ENCODE results near the gene UAP1.
A peak's percentile ranks its signal among the peaks of the same experiment; 100 is the strongest.

The UAP1 gene

GRCh38 chr1:162561616-162562469 lies at the start of gene UAP1:
TSS of gene UAP1 (plus strand) at chr1:162561722. CDS start at chr1:162566069, 4,347 bp downstream.
- TF ChIP-seq CTCF (IDR thresholded peaks at IDR 0.05; ENCODE audit: low read depth, low read length): no peak
- peak; percentile 42 for DNase-seq (ENCODE audit: low read depth, low spot score)
- H3K4me3 ChIP-seq (ENCODE audit: low read depth, low read length): peak within 1 kb of the TSS; percentile 85
- in situ Hi-C loops (cut with HindIII; ENCODE audit: low sequenced_read_pairs): no loop called here

GRCh38 chr1:162527314-162527713 lies 34.2 kb upstream of the UAP1 start:
- in situ Hi-C loops (cut with HindIII; ENCODE audit: low sequenced_read_pairs): no loop called here
- DNase-seq (ENCODE audit: low read depth, low spot score): no peak
- no peak for TF ChIP-seq CTCF (IDR thresholded peaks at IDR 0.05; ENCODE audit: low read depth, low read length)
- H3K4me3 ChIP-seq (ENCODE audit: low read depth, low read length): no peak overlapping the region

GRCh38 chr1:162530307-162530987 lies 31.1 kb upstream of the UAP1 start:
- in situ Hi-C loops (cut with HindIII; ENCODE audit: low sequenced_read_pairs): no loop called here
- TF ChIP-seq CTCF (IDR thresholded peaks at IDR 0.05; ENCODE audit: low read depth, low read length): no peak
- DNase-seq (ENCODE audit: low read depth, low spot score): no peak
- no peak overlapping the region for H3K4me3 ChIP-seq (ENCODE audit: low read depth, low read length)

GRCh38 chr1:162530988-162531319 lies 30.6 kb upstream of the UAP1 start:
- no peak for TF ChIP-seq CTCF (IDR thresholded peaks at IDR 0.05; ENCODE audit: low read depth, low read length)
- no peak overlapping the region for H3K4me3 ChIP-seq (ENCODE audit: low read depth, low read length)
- in situ Hi-C loops (cut with HindIII; ENCODE audit: low sequenced_read_pairs): no loop called here
- no peak for DNase-seq (ENCODE audit: low read depth, low spot score)

- no peak for DNase-seq (ENCODE audit: low read depth, low spot score)
- in situ Hi-C loops (cut with HindIII; ENCODE audit: low sequenced_read_pairs): no loop called here
- TF ChIP-seq CTCF (IDR thresholded peaks at IDR 0.05; ENCODE audit: low read depth, low read length): no peak
- H3K4me3 ChIP-seq (ENCODE audit: low read depth, low read length): no peak overlapping the region
Observed at GRCh38 chr1:162535501-162535900, 26.0 kb upstream of the UAP1 start.

- no peak for TF ChIP-seq CTCF (IDR thresholded peaks at IDR 0.05; ENCODE audit: low read depth, low read length)
- H3K4me3 ChIP-seq (ENCODE audit: low read depth, low read length): no peak overlapping the region
- in situ Hi-C loops (cut with HindIII; ENCODE audit: low sequenced_read_pairs): no loop called here
- DNase-seq (ENCODE audit: low read depth, low spot score): peak; percentile 51
Observed at GRCh38 chr1:162536511-162536910, 25.0 kb upstream of the UAP1 start.
